HT-29 (cell line): ENCODE data around the gene WDR46. TPM values are rescaled to one million over a fixed set of nuclear protein-coding genes. Genes with fewer than 3 reads are reported as not detected.

ENCODE experiments used
- DNase-seq: peaks from one replicate; pipeline ENCODE4 v3.0.0-alpha.2; 2015; ENCODE audit warnings: low spot score
- total RNA-seq: library from RNA; depleted of rRNA; stranded (reverse); fragments of >200 nt; shearing (Covaris generic); gene quantifications from 2 replicates; pipeline ENCODE4 v1.2.3, GENCODE V29; 2014

The WDR46 gene
- total RNA-seq, 1 experiment from 2014 or later: 79.0 TPM

DNA sequence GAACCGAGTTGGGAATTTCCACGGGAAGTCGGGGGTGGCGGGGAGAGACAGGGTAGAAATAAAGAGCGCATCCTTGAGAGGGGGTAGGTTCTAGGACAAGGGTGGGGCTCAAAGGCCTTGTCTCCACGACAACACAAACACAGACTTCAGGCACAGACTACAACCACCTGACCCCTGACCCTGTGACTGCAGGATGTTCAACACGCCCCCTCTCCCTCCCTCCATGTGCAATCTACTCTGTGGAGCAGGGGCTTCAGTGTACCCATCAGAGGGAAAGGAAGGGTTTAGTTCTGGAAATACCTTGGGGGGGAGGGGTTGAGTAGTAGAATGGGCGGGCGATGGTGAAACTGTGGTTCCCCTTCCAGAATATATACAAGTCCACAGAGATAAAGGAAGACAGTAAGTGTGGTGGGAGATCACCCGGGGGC lies 25.5 kb upstream of the WDR46 start:
- peak; percentile 90 for DNase-seq

DNA sequence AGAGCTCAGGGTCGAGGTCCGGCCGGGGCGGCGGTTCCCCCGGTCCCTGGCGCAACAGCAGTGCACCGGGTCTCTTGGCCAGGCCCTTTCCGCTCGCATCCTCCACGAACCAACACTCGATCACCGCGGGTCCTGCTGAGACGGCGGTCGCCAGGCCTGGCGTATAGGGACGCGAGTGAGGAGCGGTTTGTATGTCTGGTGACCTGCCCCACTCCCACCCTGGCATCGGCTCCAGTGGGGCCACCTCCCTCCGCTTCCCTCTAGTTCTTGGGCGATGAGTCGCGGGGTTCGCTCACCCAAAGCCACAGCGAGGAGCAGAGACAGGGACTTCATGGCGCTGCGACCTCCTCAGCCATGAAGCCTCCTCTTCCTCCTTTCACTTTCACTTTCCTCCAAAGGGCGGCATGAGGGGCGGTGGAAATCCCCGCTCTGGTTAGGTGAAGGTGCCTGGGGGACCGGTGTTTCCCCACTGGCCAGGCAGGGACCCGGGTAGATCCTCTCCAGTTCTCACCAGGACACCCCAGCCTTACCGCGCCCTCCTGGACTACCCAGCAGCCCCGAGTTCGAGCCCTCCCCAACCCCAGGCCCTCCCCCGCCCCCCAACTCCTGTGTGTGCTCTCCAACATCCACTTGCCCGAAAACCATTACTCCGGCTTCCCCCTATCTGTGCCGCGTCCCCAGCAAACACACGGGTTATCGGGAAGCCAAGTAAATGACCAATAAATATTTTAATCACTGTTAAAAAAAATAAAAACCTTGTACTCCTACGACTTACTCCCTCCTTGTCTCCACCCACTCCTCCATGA lies 24.9 kb upstream of the WDR46 start, which contains the start of gene TAPBP:
Gene TAPBP (minus strand): TSS at position 370 of the 806 bp plus-strand sequence. CDS start 37 bp downstream, at position 333.
- peak; percentile 72 for DNase-seq

DNA sequence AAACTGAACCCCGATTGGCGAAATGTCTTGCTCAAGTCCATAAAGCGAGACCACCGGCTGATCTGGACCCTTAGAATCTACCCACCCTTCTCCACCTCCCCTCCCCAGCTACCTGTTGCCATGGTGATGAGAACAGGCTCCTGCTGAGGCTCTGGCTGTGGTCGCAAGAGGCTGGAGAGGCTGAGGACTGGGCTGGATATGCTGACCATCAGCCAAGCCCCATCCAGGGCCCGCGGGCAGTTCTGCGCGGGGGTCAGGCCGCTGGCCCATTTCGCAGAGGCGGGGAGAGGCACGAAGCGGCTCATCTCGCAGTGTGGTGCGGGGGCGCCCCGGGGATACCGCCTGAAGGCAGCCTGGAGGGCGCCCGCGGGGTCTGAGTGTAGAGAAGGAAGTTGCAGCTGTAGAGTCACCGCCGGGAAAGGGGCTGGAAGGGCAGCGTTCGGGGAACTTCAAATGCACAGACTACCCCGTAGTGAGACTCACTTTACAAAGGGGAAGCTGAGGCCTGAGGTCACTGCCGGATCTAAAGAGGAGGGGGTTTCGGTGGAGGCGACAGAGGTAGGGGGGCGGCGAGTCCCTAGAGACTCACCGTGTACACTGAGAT lies 24.2 kb upstream of the WDR46 start:
- peak; percentile 42 for DNase-seq

DNA sequence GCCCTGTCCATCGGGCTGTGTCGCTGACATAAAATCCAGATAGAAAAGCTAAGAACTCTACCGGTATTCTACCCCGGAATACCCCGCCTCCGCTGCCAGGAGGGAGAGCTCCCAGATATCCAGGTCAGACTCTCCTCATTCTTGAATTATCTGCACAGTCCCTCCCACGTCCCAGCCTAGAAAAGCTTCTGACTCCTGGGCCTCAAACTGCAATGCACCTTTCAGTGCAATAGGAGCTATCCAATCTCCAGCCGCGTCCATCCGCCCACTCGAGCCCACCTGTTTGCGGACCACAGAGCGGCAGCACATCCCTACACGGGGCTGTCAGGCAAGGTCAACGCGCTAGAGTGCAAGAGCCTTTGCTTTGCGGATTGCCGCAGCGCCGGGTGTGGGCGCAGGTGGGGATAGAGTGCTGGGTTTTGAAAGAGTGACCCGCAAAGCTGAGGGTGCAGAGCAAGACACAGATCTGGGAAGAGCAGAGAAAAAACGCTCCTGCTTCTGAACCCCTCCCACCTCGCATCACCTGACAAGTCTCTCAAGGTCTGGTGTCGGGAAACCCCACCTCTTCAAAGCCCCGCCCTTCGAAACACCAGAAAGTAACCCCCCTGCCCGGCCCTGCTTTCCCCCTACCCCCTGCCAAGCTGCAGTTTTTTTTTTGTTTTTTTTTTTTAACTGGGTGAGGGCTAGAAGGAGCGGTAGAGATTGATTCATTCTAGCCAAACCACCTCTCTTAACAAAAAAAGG lies 23.5 kb upstream of the WDR46 start:
- DNase-seq: peak; percentile 78

DNA sequence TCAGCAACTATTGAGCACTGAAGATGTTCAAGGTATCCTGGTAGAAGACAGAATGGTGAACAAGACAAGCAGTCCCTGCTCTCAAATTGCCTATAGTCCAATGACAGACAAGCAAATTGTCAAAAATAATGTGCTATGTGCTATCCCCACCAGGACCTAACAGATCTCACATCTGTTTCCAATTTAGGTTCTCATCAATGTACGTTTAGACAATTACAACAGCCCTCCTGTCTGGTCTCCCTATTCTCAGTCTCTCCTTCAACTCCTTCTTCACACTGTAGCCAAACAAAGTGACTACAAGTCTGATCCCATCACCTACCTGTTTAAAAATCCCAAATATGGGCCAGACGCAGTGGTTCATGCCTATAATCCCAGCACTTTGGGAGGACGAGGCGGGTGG lies 17.3 kb upstream of the WDR46 start:
- DNase-seq: no peak

DNA sequence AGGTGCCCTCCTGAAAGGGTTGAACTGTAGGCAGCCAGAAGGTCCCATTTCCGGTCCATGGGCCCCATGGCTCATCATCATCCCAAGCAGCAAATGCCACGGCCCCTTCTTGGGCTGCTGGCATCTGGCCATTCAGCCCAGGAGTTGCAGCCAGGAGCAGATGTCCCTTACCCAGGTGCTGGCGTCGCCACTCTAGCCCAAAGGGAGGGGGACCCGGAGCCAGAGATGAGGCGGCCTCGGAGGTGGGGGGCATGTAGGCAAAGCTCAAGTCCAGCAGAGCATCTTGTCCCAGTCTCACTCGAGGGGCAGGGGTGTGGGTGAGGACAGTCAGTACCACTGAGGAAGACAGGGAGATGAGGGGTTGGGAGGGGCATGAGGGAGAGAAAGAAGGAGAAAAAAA lies 16.0 kb upstream of the WDR46 start:
- no peak for DNase-seq

DNA sequence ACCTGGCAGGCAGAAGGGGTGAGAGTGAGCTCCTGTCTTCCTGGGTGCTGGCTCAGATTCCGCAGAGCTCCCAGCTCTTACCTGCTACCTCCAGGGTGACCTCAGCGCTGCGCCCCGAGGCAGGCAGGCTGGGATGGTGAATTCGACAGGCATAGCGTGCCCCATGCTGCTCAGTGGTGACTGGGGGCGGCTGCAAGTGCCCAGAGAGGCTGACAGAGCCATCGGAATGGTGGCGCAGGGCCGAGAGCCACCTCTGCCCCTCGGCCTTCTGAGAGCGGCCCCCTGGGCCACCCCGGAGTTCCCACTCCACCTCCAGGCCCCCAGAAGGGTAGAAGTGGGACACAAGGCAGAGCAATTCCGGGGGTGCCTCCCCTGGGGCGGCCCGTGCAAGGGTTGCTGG lies 15.2 kb upstream of the WDR46 start:
- DNase-seq: no peak

DNA sequence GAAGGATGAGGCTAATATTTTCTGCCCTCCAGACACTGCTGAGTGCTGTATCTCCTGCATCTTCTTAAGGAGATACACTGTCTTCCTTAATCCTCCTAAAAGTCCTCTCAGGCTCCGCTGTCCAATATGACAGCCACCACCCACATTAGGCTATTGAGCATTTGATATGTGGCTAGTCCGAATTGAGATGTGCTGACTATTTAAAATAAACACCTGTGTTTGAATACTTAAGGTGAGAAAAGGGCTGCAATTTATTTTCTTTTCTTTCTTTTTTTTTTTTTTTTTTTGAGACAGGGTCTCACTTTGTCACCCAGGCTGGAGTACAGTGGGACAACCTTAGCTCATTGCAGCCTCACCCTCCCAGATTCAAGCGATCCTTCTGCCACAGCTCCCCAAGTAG lies 12.8 kb upstream of the WDR46 start:
- no peak for DNase-seq

DNA sequence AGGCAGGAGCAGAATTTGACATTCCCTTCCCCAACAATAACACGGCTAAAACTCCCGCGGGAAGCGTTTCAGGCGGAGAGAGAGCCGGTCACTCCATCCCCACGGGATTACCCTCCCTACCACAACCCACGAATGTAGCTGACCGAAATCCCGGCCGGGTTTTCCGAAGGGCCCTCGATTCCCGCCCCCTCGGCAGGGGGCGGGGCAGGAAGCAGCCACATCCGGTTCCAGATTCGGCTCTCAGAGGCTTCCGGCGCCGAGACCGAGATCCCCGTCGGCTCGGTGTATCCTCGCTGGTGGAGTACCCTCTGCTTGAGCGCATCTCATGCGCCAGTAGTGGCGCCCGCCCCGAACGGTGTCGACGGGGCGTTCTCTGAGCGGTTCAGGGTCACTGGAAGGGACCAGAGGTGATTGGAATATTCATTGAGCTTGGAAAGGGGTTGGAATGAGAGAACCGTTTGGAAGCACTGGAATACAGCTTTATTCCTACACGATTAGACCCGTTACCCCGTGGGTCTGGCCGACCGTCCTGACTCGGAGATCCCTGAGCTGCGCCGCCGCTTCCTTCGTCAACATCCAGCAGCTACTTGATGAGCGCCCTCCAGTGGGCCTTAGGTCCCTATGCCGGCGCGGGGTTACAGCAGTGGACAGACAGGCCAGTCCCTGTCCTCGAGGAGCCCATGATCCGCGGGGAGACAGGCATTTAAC lies 10.4 kb upstream of the WDR46 start:
- DNase-seq: peak; percentile 95

DNA sequence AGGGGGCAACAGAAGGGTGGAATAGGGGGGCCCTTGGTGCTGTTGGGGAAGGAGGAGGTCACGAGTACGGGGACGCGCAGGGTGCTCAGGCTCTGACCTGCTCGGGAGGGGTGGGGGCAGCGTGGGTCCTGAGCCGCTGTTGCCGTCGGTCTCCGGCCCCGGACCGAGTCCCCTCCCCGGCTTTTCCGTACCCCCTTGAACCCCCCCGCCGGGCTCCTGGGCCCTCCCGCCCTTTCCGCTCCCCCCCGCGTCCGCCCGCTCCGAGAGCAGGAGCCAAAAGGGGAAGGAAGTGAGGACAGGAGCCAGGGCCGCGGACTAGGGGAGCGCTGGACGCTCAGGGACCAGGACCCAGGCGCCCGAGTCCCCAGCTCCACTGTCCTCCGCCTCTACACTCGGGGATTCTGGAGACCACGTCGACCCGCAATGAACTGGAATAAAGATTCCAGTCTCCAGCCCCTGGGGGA lies 9.8 kb upstream of the WDR46 start, which contains the start of gene RGL2:
Gene RGL2 (minus strand): TSS at position 170 of the 464 bp plus-strand sequence. CDS start 332 bp downstream, outside the sequence.
- no peak for DNase-seq

DNA sequence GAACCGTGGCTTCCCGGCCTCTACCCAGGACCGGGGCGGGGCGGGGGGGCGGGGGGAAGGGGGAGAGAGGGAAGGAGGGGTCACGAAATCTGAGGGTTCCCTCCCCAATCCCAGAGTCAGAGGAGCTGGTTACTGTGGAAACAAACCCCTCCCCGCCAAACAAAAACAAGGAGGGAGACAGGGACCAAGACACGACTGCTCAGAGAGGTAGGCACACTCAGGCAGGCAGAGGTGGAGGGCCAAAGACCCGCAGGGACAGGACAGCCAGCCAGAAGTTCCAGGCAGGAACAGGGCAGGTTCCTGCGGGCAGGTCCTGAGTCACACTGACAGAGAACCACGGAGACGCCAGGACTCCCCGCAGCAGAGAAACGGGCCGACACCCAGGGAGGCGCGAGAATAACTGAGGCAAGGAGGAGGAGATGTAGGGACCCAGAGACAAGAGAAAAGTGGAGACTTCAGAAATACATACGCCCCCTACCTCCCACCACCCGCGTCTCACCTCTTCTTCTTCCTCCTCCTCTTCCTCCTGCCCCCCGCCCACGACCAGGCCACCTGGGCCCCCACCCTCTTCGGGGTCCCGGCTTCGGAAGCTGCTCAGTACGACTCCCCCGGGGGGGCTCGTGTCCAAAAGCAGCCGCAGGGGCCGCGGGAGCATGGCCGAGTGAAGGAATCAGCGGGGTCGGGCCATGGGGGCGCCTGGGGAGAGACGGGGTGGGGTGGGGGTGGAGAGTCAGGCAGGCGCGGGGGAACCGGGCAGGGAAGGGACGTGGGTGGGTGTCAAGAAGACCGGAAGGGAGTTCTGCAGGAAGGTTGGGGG lies 9.1 kb upstream of the WDR46 start:
- DNase-seq: peak; percentile 85

DNA sequence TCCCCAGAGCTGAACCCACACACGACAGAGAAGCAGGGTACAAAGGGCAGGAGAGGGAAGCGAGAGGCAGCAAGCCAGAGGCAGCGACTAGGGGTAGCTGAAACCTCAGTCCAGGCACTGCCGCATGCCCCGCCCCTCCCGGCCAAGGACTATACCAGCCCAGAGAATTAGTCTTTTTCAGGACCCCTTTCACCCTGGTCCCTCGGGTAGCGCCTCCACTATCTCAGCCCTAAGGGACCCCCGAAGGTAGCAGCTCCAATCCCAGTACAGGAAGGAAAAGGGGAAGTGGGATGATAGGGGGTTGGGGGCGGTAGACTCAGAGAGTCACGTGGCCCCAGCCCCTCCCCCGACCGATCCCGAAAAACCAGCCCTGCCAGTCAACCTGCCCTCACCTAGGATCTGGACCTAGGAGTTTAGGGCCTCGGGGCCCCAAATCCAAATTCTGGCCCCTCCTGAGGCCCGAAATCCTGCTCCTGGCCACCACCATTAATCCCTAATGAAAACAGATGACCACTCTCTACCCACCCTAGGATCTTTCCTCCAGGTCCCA lies 8.4 kb upstream of the WDR46 start:
- peak; percentile 85 for DNase-seq

DNA sequence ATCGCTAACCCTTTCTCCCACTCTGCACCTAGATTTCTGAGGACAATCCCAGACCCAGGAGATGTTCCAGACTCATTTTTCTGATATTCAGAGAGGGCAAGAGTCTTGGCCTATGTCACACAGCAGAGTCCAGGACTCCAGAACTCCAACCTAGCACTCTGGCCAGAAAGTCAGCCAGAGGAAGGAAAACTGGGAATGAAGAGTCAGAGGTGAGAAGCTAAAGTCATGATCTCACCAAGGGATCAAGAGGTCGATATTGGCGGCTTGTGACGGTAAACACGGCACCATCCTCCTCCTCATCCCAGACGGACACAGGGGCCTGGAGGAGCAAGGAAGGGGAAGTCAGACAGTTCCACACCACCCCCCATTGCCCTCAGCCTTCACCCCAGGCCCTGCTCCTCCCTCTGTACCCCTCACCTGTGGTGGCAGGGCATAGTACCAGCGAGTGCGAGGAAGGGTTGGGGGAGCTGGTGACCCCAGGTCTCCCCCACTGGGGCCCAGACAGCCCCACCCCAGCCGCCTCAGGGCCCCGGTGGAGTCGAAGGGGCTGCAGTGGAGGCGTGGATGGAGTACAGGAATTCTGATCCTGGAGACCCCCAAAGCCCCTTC lies 7.9 kb upstream of the WDR46 start:
- DNase-seq: no peak

DNA sequence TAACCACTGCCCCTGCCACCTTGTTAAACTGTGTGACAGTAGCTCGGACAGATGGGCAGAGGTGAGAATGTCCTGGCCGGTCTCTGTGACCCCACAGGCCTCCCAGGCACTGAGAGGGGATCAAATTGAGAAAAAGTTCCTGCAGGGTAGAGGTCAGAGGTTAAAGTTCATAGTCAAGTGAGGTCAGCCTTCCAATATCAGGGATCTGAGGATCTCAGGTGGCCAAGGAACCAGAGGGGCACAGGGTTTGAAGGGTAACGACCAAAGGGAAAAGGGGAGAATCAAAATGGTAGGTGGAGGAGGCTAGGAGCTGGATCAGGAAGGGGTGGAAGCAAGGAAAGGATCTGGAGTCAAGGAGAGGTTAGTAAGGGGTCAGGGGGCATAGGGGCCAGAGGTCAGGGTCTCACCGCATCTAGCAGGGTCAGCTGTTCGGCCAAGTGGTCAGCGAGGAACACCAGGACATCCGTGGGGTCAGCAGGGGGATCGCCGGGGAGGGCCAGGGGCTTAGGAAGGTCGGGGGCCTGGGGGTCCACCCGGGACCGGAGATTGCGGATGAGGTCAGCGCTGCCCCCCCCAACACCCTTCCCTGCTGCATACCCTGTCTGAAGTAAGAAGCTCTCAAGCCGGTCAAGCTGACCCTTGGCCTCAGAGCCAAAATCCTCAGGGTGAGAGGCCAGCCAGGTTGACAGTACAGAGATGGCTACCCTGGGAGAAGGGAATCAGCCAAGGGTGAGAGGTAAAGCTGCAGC lies 6.8 kb upstream of the WDR46 start:
- no peak for DNase-seq

DNA sequence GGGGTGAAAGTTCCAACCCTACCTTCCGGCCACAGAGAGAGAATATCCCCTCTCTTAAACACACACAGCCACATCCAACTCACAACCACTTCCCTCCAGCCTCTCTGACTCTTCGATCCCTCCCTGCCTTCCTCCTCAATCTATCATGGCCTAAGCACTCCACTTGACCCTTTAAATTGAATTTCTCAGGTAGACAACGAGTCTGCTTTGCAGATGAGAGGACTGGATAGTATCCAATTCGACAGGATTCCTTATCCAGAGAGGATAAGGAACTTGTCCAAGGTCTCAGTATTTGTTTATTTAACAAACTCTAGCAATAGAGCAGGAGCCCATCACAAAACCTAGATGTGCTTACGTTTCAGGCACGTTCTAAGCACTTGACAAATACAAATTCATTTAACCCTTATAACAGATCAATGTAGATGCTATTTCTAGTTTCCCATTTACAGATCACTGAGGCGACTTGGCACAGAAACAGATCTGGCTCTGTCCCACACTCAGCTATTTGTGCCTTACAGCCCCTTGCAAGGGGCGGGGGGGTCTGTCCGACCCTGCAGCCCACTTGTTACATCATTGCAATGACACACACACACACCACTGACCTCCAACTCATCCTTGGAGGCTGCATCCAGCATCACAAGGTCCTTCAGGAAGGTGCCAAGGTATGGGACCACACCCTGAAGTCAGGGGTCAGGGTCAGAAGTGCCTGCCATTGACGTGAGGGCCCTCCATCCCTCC lies 5.2 kb upstream of the WDR46 start:
- no peak for DNase-seq

DNA sequence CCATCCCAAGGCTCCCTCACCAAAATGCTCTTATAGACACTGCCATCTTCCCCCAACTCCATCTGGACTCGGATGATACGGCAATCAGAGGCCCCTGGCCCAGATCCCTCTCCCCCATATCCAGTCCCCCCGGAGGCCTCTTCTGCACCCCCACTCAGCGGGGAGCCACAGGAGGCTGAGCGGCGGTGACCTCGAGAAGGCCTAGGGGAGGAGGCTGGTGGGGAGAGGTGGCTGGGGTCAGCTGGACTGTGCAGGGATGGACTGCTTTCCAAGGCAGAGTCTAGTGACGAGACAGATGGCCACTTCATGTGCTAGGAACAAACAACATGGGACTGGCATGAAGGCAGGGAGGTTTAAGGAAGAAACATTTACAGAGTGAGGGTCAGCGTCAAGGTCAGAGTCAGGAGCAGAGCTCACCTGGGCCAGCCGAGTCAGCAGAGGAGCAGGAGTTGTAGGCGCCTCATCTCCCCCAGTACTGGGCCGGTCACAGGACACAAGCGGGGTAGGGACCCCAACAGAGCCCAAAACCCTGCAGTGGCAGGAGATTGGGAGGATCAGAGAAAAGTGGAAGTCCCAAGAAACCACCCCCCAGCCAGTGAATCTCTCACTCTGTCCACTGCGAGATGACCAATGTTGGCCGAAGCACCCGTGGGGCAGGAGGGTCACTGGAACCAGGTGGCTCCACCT lies 4.1 kb upstream of the WDR46 start:
- DNase-seq: no peak

DNA sequence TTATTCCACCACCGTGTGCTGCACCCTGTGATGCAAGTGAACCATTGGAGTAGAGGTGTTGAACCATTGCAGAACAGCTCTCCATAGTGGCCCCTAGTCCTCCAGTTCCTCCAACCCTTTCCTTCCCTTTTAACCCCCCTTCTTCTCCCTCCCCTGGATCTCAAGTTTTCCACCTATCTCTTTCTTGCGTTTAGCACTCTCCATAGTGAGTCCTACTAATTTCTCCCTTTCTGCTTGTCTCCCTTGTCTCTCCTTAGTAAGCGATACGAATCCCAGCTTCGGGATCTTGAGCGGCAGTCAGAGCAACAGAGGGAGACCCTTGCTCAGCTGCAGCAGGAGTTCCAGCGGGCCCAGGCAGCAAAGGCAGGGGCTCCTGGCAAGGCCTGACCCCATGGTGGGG lies 1.4 kb upstream of the WDR46 start:
- no peak for DNase-seq

DNA sequence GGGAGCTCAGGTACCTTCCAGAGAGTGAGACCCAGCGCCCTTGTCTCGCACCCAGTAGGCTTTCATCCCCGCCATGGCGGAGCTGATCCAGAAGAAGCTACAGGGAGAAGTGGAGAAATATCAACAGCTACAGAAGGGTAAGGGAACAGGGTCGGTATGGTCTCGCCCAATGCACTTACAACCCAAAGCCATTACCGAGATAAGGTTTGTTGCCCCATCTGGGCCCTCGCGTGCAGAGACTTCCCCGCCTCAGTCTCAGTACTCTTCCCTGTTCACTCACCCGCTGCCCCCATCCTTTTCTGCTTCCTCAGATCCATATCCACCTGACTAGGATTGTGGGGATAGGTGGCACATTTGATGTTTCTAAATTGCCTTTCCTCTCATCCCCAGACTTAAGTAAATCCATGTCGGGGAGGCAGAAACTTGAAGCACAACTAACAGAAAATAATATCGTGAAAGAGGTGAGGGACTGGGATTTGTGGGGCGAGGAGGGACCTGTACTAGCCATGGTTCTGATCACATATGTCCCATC lies 811 bp upstream of the WDR46 start:
- DNase-seq: no peak
